HG02623 (cell line): ENCODE measurements around the gene ZNF410.
"Not testable (repeated sequence)": the region's sequence is repeated elsewhere in the genome, so short reads cannot be mapped to it uniquely, and the experiment has no call there.

Experiments
- ATAC-seq: cut with Tn5 transposase; IDR thresholded peaks from one replicate; pipeline ENCODE4 v1.9.1; 2021; ENCODE audit warnings: moderate library complexity; ENCODE audit not compliant: unreplicated experiment

The ZNF410 gene

GRCh38 chr14:73884438-73885190 is 2.0 kb upstream of the ZNF410 start:
- ATAC-seq, result no peak

DNA sequence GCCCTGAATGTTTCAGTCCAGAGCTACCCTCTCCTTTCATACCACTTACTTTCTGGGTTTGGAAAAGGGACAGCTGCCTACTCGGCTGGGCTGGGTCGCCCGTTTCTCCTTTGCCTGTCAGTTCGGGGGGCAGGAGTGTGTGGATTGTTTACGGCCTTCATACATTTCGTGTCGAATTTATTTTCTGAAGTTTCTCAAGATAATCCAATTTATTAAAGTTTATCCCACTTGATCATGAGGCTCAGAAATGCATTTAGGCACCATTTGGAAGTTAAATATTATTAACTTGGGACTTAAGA is 608 bp downstream of the ZNF410 start:
- ATAC-seq, result no peak

- ATAC-seq, result no peak
Observed at GRCh38 chr14:73887694-73888459, 1.2 kb downstream of the ZNF410 start.

- ATAC-seq, result no peak
Observed at GRCh38 chr14:73888460-73888725, 1.7 kb downstream of the ZNF410 start.

- no peak for ATAC-seq
Observed at GRCh38 chr14:73888971-73889370, 2.3 kb downstream of the ZNF410 start.

DNA sequence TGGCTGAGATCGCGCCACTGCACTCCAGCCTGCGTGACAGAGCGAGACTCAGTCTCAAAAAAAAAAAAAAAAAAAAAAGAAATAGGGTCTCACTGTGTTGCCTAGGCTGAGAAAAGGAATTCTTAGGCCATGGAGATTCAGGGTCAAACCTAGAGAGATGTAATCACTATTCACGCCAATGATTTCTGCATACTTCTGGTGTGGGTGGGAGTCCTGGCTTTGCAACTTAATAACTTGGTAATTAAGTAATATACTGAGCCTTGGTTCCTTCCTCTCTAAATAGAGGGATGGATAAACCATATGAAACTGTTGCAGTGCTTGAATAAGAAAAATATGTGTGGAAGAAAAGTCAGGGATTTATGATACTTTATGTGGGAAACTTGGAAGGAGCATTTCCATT is 2.7 kb downstream of the ZNF410 start:
- ATAC-seq, result no peak

GRCh38 chr14:73894180-73894687 is 7.6 kb downstream of the ZNF410 start:
- not testable (repeated sequence) for ATAC-seq

DNA sequence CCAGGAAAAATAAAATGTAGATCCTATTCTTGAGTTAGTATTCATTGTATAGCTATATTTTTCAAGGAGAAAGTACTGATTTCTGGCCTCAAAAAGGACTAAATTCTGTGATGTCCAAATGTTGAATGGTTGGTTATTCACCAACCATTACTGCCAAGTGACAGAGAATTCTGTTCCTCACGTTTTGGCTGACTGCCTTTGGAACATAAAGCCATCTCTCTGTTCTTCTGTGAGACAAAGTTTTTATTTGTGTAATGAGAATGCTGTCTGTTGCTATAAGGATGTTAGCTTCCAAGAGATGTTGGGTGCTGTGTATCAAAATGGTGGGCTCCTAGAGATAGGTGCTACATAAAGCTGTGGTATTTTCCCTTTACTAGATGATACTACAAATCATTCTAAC is 9.3 kb downstream of the ZNF410 start:
- no peak for ATAC-seq

DNA sequence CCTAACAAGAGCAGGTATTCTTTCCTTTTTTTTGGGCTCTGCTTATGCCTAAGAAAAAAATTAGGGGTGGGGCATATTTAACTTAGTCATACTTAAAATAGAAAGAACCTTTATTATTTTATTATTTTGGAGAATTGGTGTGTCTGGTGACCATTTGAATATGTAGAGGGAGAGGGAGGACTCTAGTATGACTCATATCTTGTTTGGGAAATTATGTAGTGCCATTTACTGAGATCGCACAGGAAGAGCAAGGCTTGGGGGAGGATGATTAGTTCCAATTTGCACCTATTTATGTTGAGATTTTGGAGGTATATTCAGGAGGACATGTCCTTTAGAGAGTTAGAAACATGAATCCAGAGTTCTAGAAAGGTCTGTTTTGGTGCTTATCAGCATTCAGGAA is 9.9 kb downstream of the ZNF410 start:
- ATAC-seq, result no peak

- ATAC-seq, result no peak
Observed at GRCh38 chr14:73903028-73903427, 16.4 kb downstream of the ZNF410 start.

DNA sequence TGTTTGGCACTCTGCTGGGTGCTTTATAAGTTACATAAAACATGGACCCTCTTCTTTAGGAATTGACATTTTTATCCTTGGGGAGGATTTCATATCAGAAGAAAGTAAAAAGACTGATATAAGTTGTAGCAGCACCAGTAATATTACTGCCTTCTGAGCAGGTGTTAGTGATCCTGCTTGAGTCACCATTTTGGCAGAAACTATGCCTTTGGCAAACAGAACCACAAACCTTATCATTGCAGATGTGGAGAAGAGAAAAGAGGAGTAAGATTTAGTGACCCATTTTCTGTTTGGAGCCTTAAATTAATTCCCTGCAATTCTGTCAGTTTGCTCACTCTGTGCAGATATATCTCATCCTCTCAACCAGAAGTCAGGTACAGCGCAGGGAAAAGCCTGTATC is 23.0 kb downstream of the ZNF410 start:
- ATAC-seq, result no peak

- no peak for ATAC-seq
Observed at GRCh38 chr14:73913256-73913655, 26.6 kb downstream of the ZNF410 start.

DNA sequence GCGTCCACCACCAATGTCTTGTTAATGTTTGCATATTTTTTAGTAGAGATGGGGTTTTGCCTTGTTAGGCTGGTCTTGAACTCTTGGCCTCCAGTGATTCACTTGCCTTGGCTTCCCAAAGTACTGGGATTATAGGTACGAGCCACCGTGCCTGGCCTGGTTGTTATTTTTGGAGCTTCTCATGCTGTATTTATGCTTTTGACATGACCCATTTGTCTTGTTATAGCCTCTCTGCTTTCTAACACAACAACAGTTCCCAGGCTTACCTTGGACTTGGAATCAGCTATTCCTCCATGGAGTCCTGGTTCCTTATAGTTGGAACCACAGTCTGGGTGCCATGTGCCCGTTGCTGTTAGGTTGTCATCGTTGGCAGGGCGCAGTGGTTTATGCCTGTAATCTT is 29.7 kb downstream of the ZNF410 start:
- no peak for ATAC-seq

GRCh38 chr14:73919457-73919856 is 32.8 kb downstream of the ZNF410 start:
- not testable (repeated sequence) for ATAC-seq

GRCh38 chr14:73924337-73924736 is 37.7 kb downstream of the ZNF410 start:
- no peak for ATAC-seq

GRCh38 chr14:73935666-73936065 is 49.0 kb downstream of the ZNF410 start:
- no peak for ATAC-seq

DNA sequence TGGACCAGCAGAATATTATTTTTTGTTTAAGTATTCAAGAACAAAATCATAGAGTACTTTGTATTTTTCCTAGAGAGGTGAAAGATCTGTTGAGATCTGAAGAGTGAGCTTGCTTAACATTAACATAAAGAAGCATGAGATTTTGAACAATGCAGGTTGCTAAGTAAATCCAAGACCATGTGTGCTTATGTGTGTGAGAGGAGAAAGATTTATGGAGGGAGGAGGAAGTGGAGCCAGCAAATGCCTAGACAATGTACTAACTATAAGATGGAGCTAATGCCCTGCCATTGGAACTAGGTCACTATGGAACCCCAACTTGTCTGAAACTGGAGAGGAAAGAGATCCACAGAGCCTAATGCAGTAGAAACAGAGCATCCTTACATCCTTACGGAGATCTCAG is 49.9 kb downstream of the ZNF410 start:
- no peak for ATAC-seq

GRCh38 chr14:73937012-73937411 is 50.4 kb downstream of the ZNF410 start:
- no peak for ATAC-seq

- ATAC-seq, result no peak
Observed at GRCh38 chr14:73942180-73942579, 55.5 kb downstream of the ZNF410 start.

DNA sequence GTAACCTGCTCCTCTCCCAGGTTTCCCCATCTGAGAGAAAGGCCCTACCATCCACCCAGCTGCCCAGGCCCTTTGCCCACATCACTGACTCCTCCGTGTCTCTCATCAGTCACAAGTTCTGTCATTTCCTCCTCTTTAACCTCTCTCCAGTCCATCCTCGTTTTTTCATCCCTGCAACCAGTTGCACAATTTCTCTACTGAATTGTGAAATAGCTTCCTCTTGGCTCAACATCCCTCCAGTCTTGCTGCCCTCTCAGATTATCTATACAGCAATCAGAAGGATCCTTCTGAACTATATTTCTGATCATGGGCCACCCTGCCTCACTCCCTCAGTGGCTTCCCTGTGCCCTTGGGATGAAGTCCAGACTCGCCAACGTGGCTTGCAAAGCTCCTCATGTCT is 56.4 kb downstream of the ZNF410 start:
- no peak for ATAC-seq

DNA sequence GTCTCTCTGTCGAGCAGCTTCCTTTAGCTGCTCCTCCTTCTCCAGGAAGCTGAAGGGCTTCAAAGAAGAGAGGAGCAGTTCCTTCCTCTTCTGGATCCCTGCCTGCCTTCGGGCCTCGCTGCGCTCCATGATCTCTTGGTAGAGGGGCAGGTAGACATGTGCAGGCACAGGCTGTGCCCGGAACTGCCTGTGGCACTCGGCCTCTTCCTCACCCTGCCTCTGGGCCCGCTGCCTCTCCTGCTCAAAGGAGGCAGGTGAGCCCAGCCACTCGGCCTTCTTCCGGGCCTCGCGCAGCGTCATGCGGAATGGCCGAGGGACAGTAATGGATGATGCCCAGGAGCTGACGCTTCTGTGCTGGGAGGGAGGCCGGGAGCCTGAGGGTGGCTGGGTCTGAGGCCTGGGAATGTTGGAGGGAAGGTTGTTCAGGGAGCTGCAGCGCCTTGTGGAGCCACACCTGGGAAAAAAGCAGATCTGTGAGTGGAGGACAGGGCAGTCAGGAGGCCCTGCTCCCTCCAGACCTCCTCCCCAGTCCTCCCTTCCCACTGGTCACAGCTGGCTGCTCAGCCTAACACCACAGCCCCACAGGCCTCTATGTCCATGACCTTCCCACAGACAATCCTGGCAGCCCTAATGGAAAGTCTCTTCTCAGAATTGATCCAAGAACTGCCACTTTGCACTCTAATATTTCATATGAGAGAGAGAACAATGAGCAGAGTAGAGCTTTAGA is 57.9 kb downstream of the ZNF410 start:
- ATAC-seq, result no peak

DNA sequence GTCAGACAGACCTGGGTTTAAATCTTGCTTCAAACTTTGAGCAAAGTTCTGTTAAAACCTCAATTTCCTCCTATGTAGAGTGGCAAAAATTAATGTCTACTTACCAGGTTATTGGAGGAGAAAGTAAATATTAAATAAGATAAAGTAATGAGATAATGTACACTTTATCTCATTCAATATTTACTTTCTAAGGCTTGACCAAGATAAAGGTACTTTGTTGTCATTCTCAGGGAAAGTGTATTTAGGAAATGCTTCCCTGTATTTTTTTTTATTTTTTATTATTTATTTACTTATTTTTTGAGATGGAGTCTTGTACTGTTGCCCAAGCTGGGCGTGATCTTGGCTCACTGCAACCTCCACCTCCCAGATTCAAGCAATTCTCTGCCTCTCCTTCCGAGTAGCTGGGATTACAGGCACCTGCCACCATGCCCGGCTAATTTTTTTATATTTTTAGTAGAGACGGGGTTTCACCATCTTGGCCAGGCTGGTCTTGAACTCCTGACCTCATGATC is 58.6 kb downstream of the ZNF410 start:
- no peak for ATAC-seq
